Activated naive CD8-positive, alpha-beta T cell treated with anti-CD3 and anti-CD28 coated beads for 36 hours (primary cell): ENCODE data around the gene USP27X. TPM values are rescaled to one million over a fixed set of nuclear protein-coding genes. Genes with fewer than 3 reads are reported as not detected.

Experiments
- DNase-seq: peaks from one replicate; pipeline ENCODE4 v3.0.0; 2021
- H3K27ac Mint-ChIP-seq: one replicate; pipeline ENCODE4 v1.8.0; 2022; ENCODE audit warnings: mild to moderate bottlenecking, moderate library complexity, mixed read lengths
- H3K27me3 Mint-ChIP-seq: one replicate; pipeline ENCODE4 v1.8.0; 2022; ENCODE audit warnings: mild to moderate bottlenecking, mixed read lengths
- H3K36me3 Mint-ChIP-seq: one replicate; pipeline ENCODE4 v1.8.0; 2021; ENCODE audit warnings: mild to moderate bottlenecking, mixed read lengths
- H3K4me1 Mint-ChIP-seq: one replicate; pipeline ENCODE4 v1.8.0; 2021; ENCODE audit warnings: mixed read lengths
- H3K4me3 Mint-ChIP-seq: one replicate; pipeline ENCODE4 v1.8.0; 2022; ENCODE audit warnings: mild to moderate bottlenecking, moderate library complexity, mixed read lengths
- H3K9me3 Mint-ChIP-seq: one replicate; pipeline ENCODE4 v1.8.0; 2022; ENCODE audit warnings: mixed read lengths
- total RNA-seq, 2 experiments: library from RNA; stranded (reverse); gene quantifications; one replicate each; pipeline ENCODE4 v1.2.3, GENCODE V29; 2021

Gene USP27X
- total RNA-seq, 2 experiments from 2014 or later: 1.7 to 1.8 TPM

- Mint-ChIP-seq H3K27ac (no peak overlapping the region), H3K36me3 (peaks cover 4% of the 10 kb centered on the region), H3K4me3 (no peak overlapping the region), H3K27me3 (no peaks in the 10 kb centered on the region), H3K9me3 (no peaks in the 10 kb centered on the region), H3K4me1 (peaks cover 7% of the 10 kb centered on the region)
- DNase-seq: no peak
These were observed 41.8 kb downstream of the USP27X start for GRCh38 chrX:49921109-49921508.

DNA sequence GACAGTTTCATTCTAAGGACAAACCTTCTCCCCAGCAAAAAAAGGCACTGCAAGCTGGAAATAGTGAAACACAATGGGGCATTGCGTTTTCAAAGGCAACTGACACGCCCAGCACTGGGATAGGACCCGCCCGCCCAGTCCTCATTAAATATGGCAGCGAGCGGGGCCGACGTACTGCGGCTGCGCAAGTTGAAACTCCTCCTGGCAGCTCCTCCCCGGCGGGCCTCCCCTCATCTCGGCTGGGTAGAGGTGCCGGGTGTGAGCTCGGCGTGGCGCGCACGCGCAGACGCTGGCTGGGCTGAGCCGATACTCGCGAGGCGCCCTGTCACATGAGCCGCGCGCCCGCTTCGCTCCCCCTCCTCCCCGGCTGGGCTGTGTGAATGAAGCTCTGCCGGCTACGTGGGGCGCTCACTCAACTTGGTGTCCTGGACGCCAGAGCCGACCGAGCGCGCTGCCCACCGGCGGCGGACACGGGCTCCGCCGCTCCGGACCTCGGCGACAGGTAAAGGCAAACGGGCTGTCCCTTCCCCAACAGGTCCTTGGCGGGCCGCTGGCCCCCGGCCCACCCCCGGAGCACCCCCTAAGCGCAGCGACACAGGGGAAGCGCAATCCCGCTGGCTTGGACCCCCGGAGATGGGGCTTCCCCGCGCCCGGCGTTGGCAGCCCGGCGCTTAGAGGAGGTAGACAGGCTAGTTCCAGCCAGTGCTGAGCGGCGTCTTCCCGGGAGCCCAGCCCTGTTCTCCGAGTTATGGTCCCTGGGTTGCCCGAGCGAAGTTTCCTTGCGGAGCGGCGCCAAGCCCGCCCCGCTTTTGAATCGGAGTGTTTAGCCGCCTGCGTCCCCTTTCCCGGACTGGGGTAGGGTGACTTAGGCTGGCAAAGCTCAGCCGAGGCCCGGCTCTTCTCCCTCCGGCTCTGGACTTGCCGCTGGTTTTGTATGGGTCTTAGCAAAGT lies 43.3 kb downstream of the USP27X start, which contains the start of gene CLCN5:
Gene CLCN5 (plus strand): TSS at position 306 of the 951 bp plus-strand sequence. CDS start 2,703 bp downstream, outside the sequence.
- no peaks in the 10 kb centered on the region for H3K9me3 Mint-ChIP-seq
- DNase-seq: peak; percentile 93
- peaks cover 10% of the 10 kb centered on the region for H3K36me3 Mint-ChIP-seq
- no peaks in the 10 kb centered on the region for H3K27me3 Mint-ChIP-seq
- H3K4me1 Mint-ChIP-seq: peaks cover 7% of the 10 kb centered on the region
- peak within 1 kb of the TSS; percentile 74 for H3K4me3 Mint-ChIP-seq
- H3K27ac Mint-ChIP-seq: peak within 1 kb of the TSS; percentile 66

- H3K4me1 Mint-ChIP-seq: peaks cover 5% of the 10 kb centered on the region
- H3K27ac Mint-ChIP-seq: no peak overlapping the region
- H3K27me3 Mint-ChIP-seq: no peaks in the 10 kb centered on the region
- no peaks in the 10 kb centered on the region for H3K9me3 Mint-ChIP-seq
- DNase-seq: no peak
- H3K4me3 Mint-ChIP-seq: no peak overlapping the region
- peaks cover 10% of the 10 kb centered on the region for H3K36me3 Mint-ChIP-seq
These were observed 45.9 kb downstream of the USP27X start for GRCh38 chrX:49925176-49925575.

GRCh38 chrX:49930039-49930438 lies 50.8 kb downstream of the USP27X start:
- DNase-seq: no peak
- Mint-ChIP-seq H3K36me3 (peaks cover 6% of the 10 kb centered on the region), H3K27me3 (no peaks in the 10 kb centered on the region), H3K4me1 (peaks cover 5% of the 10 kb centered on the region), H3K4me3 (no peak overlapping the region), H3K9me3 (no peaks in the 10 kb centered on the region), H3K27ac (no peak overlapping the region)

Other genes with a start within 250 kb of the USP27X start
- gene PAGE1, start 183.5 kb upstream of the USP27X start, total RNA-seq: not detected
- gene PAGE4, start 50.2 kb upstream of the USP27X start, total RNA-seq: not detected
- gene CLCN5, start 43.1 kb downstream of the USP27X start, total RNA-seq: 1 to 10 TPM; 2.2 to 2.6 TPM